B cell (primary cell): Measurements from ENCODE around the gene C1orf105. TPM values are rescaled to one million over a fixed set of nuclear protein-coding genes. Genes with fewer than 3 reads are reported as not detected.

Experiments used
- ATAC-seq: fragments of 200-7000 bp; cut with Tn5 transposase; one replicate; pipeline ENCODE4 v1.10.0; 2021; ENCODE audit warnings: low read depth, mild to moderate bottlenecking, moderate number of reproducible peaks, moderate library complexity
- CTCF ChIA-PET: fragments of 350-600 bp; sonication (Branson Sonifier 250); formaldehyde crosslinking; loops from one replicate; lab custom pipeline; 2021; ENCODE audit warnings: antibody characterized with exemption, inconsistent platforms; lab: Charles Lee
- POLR2A ChIA-PET: fragments of 350-600 bp; sonication (Branson Sonifier 250); formaldehyde crosslinking; loops from one replicate; lab custom pipeline; 2021; ENCODE audit warnings: antibody characterized with exemption; lab: Charles Lee
- DNase-seq: peaks from one replicate; pipeline ENCODE4 v3.0.0; 2013
- H2AFZ ChIP-seq: 2 replicates; pipeline ENCODE4 v1.6.1; 2012; ENCODE audit warnings: mild to moderate bottlenecking, low read depth, low read length; ENCODE audit not compliant: insufficient read depth, poor library complexity, severe bottlenecking
- H3K27ac ChIP-seq, 2 donors: 1 replicate in 1 of 2; 2 replicates in 1 of 2; pipeline ENCODE4 v1.5.1; 2012 to 2013; ENCODE audit warnings: low read length in 2 of 2, mild to moderate bottlenecking in 2 of 2, moderate library complexity in 1 of 2
- H3K27me3 ChIP-seq, 4 experiments: fragments of 200-600 bp in 1 of 4; sonication (generic) in 1 of 4; replicated peaks in 1 of 4; 1 replicate in 2 of 4; 2 replicates in 2 of 4; pipeline versions ENCODE4 v1.6.1 to v1.7.0; 2013 to 2016; ENCODE audit warnings: low read length in 3 of 4, mild to moderate bottlenecking in 2 of 4, mixed read lengths in 1 of 4, moderate library complexity in 1 of 4; ENCODE audit not compliant: insufficient read depth in 4 of 4, control insufficient read depth in 3 of 4; ENCODE audit errors: control extremely low read depth in 1 of 4
- H3K36me3 ChIP-seq, 2 experiments: replicated peaks in 1 of 2; 1 replicate in 1 of 2; 2 replicates in 1 of 2; pipeline versions ENCODE4 v1.6.1 to v1.7.1; 2013; ENCODE audit warnings: low read length in 1 of 2; ENCODE audit not compliant: insufficient read depth in 2 of 2, control insufficient read depth in 1 of 2; ENCODE audit errors: control extremely low read depth in 1 of 2, extremely low read depth in 1 of 2
- H3K4me1 ChIP-seq, 2 donors: fragments of 200-600 bp in 1 of 2; sonication (generic) in 1 of 2; 1 replicate in 1 of 2; 2 replicates in 1 of 2; pipeline versions ENCODE4 v1.5.1 to v1.6.1; 2013 to 2017; ENCODE audit warnings: low read length in 2 of 2; ENCODE audit not compliant: control insufficient read depth in 2 of 2, insufficient read depth in 2 of 2
- H3K4me2 ChIP-seq: replicated peaks from 2 replicates; pipeline ENCODE3; 2012; ENCODE audit warnings: mild to moderate bottlenecking, low read depth, low read length; ENCODE audit not compliant: poor library complexity, severe bottlenecking
- H3K4me3 ChIP-seq, 5 experiments: fragments of 200-600 bp in 1 of 5; sonication (generic) in 1 of 5; 1 replicate in 3 of 5; 2 replicates in 2 of 5; pipeline versions ENCODE4 v1.5.1 to v1.7.0; 2011 to 2016; ENCODE audit warnings: low read length in 4 of 5, mild to moderate bottlenecking in 4 of 5, low read depth in 2 of 5, control low read depth in 1 of 5, moderate library complexity in 1 of 5; ENCODE audit not compliant: insufficient read depth in 1 of 5; ENCODE audit errors: control extremely low read depth in 1 of 5, extremely low read depth in 1 of 5
- H3K79me2 ChIP-seq: fragments of 200-600 bp; sonication (generic); one replicate; pipeline ENCODE4 v1.6.0; 2016; ENCODE audit warnings: low read length; ENCODE audit not compliant: control insufficient read depth, insufficient read depth
- H3K9ac ChIP-seq: fragments of 200-600 bp; sonication (generic); 2 replicates; pipeline ENCODE4 v1.6.1; 2017; ENCODE audit warnings: mild to moderate bottlenecking, low read length, moderate library complexity
- H3K9me3 ChIP-seq, 3 donors: one replicate each; pipeline versions ENCODE4 v1.6.1 to v1.7.1; 2013; ENCODE audit warnings: low read length in 2 of 3; ENCODE audit not compliant: control insufficient read depth in 2 of 3, insufficient read depth in 1 of 3; ENCODE audit errors: control extremely low read depth in 1 of 3
- H4K20me1 ChIP-seq: 2 replicates; pipeline ENCODE4 v1.6.0; 2012; ENCODE audit warnings: mild to moderate bottlenecking, low read length; ENCODE audit not compliant: insufficient read depth, control insufficient read depth, poor library complexity, severe bottlenecking
- H3K27ac Mint-ChIP-seq: one replicate; pipeline ENCODE4 v1.8.0; 2021; ENCODE audit warnings: mixed read lengths
- H3K27me3 Mint-ChIP-seq: one replicate; pipeline ENCODE4 v1.8.0; 2021; ENCODE audit warnings: mixed read lengths
- H3K4me1 Mint-ChIP-seq: one replicate; pipeline ENCODE4 v1.8.0; 2021; ENCODE audit warnings: mixed read lengths
- H3K4me3 Mint-ChIP-seq: one replicate; pipeline ENCODE4 v1.8.0; 2021; ENCODE audit warnings: mixed read lengths
- H3K9me3 Mint-ChIP-seq: one replicate; pipeline ENCODE4 v1.8.0; 2022; ENCODE audit warnings: mixed read lengths; ENCODE audit not compliant: insufficient read depth
- EZH2 ChIP-seq: IDR thresholded peaks from 2 replicates; pipeline ENCODE4 v1.6.1; 2012; ENCODE audit warnings: borderline replicate concordance, low read depth, mild to moderate bottlenecking, moderate library complexity, low read length; ENCODE audit not compliant: insufficient read depth, poor library complexity, severe bottlenecking
- WGBS: methylation state at CpG from one replicate; pipeline ENCODE4 v1.1.5; 2013; ENCODE audit warnings: missing lambda C conversion rate; ENCODE audit not compliant: insufficient coverage; 5-methylcytosine and 5-hydroxymethylcytosine counted together
- intact Hi-C: fragments of 100-400 bp; cut with micrococcal nuclease; formaldehyde crosslinking; loops from one replicate; pipeline ENCODE4 v1.10.0; 2022
- polyA plus RNA-seq: library from polyadenylated mRNA; depleted of rRNA; stranded (reverse); fragments of >200 nt; gene quantifications from 2 replicates; pipeline ENCODE4 v1.2.3, GENCODE V29; 2012
- total RNA-seq, 2 donors: library from RNA; stranded (reverse); fragments of 120-200 nt in 1 of 2; gene quantifications; 1 replicate in 1 of 2; 2 replicates in 1 of 2; pipeline versions ENCODE4 v1.2.3 to v1.2.4, GENCODE V29; 2013 to 2022
- TF ChIP-seq, protein P1 (sequence below): fragments of 200-600 bp; IDR thresholded peaks from one replicate; pipeline ENCODE4 v1.8.0; 2022; ENCODE audit warnings: antibody characterized with exemption, mild to moderate bottlenecking

C1orf105 gene
- total and polyA plus RNA-seq, 2 donors (not counting 1 experiment from before 2014, with no cell fraction given), result not detected

DNA sequence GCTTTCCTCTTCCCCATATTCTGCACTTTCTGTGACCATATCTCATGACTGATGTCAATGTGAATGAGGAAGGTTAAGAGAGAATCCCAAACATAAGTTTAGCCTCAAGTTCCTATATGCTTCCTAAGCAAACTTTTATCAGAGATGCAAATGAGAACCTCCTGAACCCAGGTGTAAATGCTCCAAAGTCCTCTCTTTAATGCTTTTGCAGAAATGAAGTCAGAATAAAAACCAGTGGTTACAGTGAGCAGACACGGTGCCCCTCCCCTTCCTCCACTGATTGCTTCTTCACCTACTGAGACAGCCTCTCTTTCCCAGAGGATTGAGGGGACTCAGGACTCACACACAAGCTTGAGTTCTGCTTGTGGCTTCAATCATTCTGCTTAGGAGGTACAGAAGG is 35.0 kb downstream of the C1orf105 start:
- Histone ChIP-seq H3K4me3 (no peak overlapping the region), H3K79me2 (no peaks in the 10 kb centered on the region), H3K27me3 (no peaks in the 10 kb centered on the region), H3K4me2 (no peak overlapping the region), H3K36me3 (no peaks in the 10 kb centered on the region), H3K9ac (no peak overlapping the region), H3K9me3 (no peaks in the 10 kb centered on the region), H3K4me1 (no peaks in the 10 kb centered on the region), H2AFZ (no peak overlapping the region), H3K27ac (no peak overlapping the region), H4K20me1 (no peaks in the 10 kb centered on the region)
- no peak for DNase-seq
- ATAC-seq, result no peak
- POLR2A ChIA-PET, result no interaction called here
- H3K27ac Mint-ChIP-seq, result no peak overlapping the region
- CTCF ChIA-PET, result no interaction called here
- WGBS, result no CpG with 5 or more reads among the region's 1 CpG
- no peaks in the 10 kb centered on the region for H3K4me1 Mint-ChIP-seq
- TF ChIP-seq EZH2, result no peak
- TF ChIP-seq, protein P1, sequence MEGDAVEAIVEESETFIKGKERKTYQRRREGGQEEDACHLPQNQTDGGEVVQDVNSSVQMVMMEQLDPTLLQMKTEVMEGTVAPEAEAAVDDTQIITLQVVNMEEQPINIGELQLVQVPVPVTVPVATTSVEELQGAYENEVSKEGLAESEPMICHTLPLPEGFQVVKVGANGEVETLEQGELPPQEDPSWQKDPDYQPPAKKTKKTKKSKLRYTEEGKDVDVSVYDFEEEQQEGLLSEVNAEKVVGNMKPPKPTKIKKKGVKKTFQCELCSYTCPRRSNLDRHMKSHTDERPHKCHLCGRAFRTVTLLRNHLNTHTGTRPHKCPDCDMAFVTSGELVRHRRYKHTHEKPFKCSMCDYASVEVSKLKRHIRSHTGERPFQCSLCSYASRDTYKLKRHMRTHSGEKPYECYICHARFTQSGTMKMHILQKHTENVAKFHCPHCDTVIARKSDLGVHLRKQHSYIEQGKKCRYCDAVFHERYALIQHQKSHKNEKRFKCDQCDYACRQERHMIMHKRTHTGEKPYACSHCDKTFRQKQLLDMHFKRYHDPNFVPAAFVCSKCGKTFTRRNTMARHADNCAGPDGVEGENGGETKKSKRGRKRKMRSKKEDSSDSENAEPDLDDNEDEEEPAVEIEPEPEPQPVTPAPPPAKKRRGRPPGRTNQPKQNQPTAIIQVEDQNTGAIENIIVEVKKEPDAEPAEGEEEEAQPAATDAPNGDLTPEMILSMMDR, result no peak
- intact Hi-C loops, result no loop called here
- H3K4me3 Mint-ChIP-seq, result no peak overlapping the region
- no peaks in the 10 kb centered on the region for H3K9me3 Mint-ChIP-seq
- peaks cover 5% of the 10 kb centered on the region for H3K27me3 Mint-ChIP-seq

DNA sequence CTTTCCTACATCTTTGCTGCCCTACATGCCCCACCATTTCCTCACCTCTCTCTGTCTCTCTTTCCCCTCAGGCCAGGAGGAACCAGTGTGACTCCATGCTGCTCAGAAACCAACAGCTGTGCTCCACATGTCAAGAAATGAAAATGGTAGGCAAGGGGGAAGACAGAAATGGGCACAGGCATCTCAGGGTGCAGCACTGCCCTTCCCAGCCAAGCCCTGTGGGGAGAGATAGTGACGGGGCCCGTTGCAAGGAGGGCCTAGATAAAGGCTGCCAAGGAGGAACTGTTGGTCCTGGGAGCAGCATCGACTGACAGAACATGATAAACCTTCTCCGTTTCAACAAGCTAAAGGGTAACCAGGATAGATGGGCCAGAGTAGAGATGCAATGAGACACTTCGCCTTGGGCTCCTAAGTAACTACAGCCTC is 35.9 kb downstream of the C1orf105 start:
- H3K4me3 ChIP-seq, result no peak overlapping the region

More for the DNA sequence above, 35.9 kb downstream of the C1orf105 start:
- Histone ChIP-seq H3K9ac (no peak overlapping the region), H3K79me2 (no peaks in the 10 kb centered on the region), H3K36me3 (no peaks in the 10 kb centered on the region), H3K4me1 (no peaks in the 10 kb centered on the region), H3K27me3 (no peaks in the 10 kb centered on the region), H4K20me1 (no peaks in the 10 kb centered on the region), H3K9me3 (no peaks in the 10 kb centered on the region), H3K27ac (no peak overlapping the region), H3K4me2 (no peak overlapping the region), H2AFZ (no peak overlapping the region)
- ChIA-PET POLR2A (no interaction called here), CTCF (interaction anchor here (1.4 kb wide), 1 partner anchor 12 kb away, joined by 4 read pairs; no protein-coding TSS in a partner anchor)
- no peak overlapping the region for H3K27ac Mint-ChIP-seq
- ATAC-seq (no peak), DNase-seq (no peak)
- intact Hi-C loops, result no loop called here
- TF ChIP-seq EZH2, result no peak
- TF ChIP-seq, protein P1, result no peak
- 94% methylated on average over 4 of the region's 5 CpGs for WGBS
- H3K4me3 Mint-ChIP-seq, result no peak overlapping the region
- no peaks in the 10 kb centered on the region for H3K9me3 Mint-ChIP-seq
- no peaks in the 10 kb centered on the region for H3K4me1 Mint-ChIP-seq
- H3K27me3 Mint-ChIP-seq, result peaks cover 5% of the 10 kb centered on the region
